OCI-LY7 (cell line): Measurements from ENCODE around the gene DGAT2.

ENCODE experiments used
- EZH2phosphoT487 ChIP-seq: fragments of 200-600 bp; sonication (generic); IDR thresholded peaks from 2 replicates; pipeline ENCODE4 v1.6.1; 2018; ENCODE audit warnings: low read depth, borderline replicate concordance, mild to moderate bottlenecking, mixed run types, antibody characterized with exemption, low read length, moderate library complexity, mixed read lengths
- TF ChIP-seq, protein P1 (sequence below): fragments of 200-600 bp; sonication (generic); conservative IDR thresholded peaks from 2 replicates; pipeline ENCODE4 v1.5.1; 2014; ENCODE audit warnings: mild to moderate bottlenecking, antibody characterized with exemption, low read length, moderate library complexity, mixed read lengths

DNA sequence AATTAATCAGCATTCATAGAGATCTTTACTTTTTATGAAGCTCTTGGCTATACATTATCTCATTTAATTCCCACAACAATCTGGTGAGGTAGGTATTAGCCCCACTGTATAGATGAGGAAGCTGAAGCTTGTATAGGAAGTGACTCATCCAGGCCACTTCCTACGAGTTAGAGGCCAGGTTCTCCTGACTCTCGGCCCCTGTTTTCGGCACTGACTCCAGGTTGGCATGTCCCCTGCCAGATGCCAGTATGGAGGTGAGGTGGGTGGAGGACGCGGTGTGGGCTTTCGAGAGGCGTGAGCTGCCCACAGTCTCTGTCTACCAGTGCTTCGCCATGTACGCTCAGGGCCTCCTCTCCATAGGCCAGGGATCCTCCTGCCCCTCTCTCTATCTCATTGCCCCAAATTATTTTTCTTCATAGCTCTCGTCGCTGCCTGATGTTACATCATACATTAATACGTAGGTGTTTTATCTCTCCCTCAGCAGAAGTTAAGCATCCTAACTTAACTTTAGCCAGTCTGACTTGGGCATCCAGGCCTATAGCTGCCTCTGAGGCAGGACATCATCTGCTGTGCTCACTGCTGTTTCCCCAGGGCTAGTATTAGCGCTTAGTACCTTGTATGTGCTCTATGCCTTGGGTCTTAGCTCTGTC, 9.0 kb downstream of the DGAT2 start:
- TF ChIP-seq, protein P1, sequence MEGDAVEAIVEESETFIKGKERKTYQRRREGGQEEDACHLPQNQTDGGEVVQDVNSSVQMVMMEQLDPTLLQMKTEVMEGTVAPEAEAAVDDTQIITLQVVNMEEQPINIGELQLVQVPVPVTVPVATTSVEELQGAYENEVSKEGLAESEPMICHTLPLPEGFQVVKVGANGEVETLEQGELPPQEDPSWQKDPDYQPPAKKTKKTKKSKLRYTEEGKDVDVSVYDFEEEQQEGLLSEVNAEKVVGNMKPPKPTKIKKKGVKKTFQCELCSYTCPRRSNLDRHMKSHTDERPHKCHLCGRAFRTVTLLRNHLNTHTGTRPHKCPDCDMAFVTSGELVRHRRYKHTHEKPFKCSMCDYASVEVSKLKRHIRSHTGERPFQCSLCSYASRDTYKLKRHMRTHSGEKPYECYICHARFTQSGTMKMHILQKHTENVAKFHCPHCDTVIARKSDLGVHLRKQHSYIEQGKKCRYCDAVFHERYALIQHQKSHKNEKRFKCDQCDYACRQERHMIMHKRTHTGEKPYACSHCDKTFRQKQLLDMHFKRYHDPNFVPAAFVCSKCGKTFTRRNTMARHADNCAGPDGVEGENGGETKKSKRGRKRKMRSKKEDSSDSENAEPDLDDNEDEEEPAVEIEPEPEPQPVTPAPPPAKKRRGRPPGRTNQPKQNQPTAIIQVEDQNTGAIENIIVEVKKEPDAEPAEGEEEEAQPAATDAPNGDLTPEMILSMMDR = no peak
- no peak for TF ChIP-seq EZH2phosphoT487
